Measurements from ENCODE around the gene KPNB1. TPM values are rescaled to one million over a fixed set of nuclear protein-coding genes. Genes with fewer than 3 reads are reported as not detected.

KPNB1 gene
- total RNA-seq, 1 donor from 2014 or later: 309 TPM

DNA sequence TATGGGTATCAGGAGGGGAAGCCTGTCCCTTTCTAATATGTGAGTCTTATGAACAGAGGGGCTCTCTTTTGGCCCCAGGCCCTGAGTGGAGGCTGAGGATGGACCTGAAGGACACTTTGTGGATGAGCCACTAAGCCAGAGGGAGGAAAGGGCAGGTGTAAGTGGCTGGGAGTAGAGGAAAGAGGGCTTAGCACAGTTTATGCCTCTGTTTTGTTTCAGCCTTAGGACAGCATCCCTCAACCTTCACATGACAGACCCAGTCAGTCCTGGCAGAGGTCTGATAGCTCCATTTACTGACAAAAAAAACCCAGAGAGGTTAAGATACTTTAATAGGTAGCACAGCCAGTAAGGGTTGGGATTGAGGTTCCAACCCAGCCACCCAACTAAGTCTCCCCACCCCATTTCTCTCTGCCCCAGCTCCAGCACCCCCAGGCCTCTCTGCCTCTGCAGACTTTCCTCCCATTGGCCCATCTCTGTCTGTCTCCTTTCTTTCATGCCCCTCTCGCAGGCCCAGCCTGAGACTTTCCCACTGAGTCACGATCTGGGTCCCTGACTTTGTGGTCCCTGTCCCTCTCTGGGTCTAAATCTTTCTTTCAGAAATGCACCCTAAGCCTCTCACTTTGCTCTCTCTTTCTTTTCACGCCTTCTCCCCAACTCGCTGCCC lies 78.6 kb downstream of the KPNB1 start:
- no peak for DNase-seq (ENCODE audit: extremely low read depth, low read depth, low spot score)

GRCh38 chr17:47729476-47729875 lies 79.8 kb downstream of the KPNB1 start:
- no peak for DNase-seq (ENCODE audit: extremely low read depth, low read depth, low spot score)

DNA sequence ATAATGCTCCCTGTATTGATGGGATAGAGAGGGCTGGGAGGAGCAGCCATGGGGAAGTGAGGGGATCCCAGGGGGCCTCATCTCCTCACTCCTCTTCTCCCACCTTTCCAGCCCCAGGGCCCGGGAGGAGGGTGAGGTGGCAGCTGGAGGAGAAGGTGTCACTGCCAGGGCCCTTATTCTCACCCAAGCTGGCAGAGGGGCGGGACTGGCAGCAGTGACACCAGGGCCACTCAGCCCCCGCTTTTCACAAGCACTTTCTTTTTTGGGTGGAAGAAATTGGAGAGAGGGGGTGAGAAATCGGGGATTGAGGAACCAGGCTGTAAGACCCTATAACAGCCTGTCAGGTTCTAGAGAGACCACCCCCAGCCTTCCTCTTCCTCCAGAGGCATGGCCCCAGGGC lies 81.0 kb downstream of the KPNB1 start:
- DNase-seq (ENCODE audit: extremely low read depth, low read depth, low spot score): no peak

GRCh38 chr17:47731396-47731795 lies 81.7 kb downstream of the KPNB1 start:
- DNase-seq (ENCODE audit: extremely low read depth, low read depth, low spot score): no peak

DNA sequence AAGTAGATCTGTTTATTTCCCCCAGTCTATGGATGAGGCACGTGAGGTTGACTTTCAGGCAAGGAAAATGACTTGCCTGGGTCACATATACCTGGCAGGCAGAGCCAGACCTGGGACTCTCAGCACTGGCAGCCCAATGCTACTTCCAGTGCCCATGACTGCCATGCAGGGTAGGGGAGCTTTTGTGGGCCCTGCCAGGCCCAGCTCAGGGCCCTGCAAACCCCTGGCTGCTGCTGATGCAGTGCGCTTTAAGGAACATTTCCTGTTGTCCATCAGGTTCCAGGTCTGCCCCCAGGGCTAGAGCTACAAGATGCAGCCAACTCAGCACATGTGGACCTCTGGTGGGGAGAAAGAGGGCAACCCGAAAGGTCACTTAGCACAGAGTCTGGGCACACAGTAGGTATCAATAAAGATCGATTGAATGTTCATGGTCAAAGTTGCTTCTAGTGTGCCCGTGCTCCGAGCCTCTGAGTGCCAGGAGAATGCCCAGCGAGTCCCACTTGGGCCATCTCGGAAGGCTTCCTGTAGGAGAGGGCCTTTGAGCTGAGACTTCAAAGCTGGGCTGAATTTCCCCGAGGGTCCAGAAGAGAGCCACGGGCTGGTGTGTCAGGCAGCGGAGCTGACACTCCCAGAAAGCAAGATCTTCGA lies 82.8 kb downstream of the KPNB1 start:
- DNase-seq (ENCODE audit: extremely low read depth, low read depth, low spot score): no peak

DNA sequence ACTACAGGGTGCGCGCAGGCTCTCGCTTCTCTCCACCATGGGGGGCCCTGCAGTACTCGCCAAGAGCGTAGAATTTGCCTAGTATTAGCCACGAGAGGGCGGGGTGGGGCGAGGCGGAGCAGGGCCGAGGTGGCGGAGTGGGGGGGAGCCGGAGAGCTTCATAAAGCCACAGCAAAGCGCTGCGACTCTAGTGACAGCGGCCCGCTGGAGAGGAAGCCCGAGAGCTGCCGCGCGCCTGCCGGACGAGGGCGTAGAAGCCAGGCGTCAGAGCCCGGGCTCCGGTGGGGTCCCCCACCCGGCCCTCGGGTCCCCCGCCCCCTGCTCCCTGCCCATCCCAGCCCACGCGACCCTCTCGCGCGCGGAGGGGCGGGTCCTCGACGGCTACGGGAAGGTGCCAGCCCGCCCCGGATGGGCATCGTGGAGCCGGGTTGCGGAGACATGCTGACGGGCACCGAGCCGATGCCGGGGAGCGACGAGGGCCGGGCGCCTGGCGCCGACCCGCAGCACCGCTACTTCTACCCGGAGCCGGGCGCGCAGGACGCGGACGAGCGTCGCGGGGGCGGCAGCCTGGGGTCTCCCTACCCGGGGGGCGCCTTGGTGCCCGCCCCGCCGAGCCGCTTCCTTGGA lies 83.4 kb downstream of the KPNB1 start, which contains the start of gene TBX21:
TBX21 (plus strand) TSS at position 190 of the 627 bp plus-strand sequence; CDS start at position 409, 219 bp downstream.
- no peak for DNase-seq (ENCODE audit: extremely low read depth, low read depth, low spot score)

- no peak for DNase-seq (ENCODE audit: extremely low read depth, low read depth, low spot score)
Observed at GRCh38 chr17:47733674-47734410, 84.1 kb downstream of the KPNB1 start.

GRCh38 chr17:47735139-47735464 lies 85.4 kb downstream of the KPNB1 start:
- DNase-seq (ENCODE audit: extremely low read depth, low read depth, low spot score): no peak

Other genes starting within 250 kb of the KPNB1 start
- 76.8 and 78.8 TPM in 2 replicates for gene NPEPPS, start 118.8 kb upstream of the KPNB1 start, total RNA-seq
- gene TBKBP1, start 44.2 kb downstream of the KPNB1 start, total RNA-seq: 11.4 and 19.7 TPM in 2 replicates
- gene TBX21, start 83.3 kb downstream of the KPNB1 start, total RNA-seq: not detected in 2 replicates
- gene OSBPL7, start 171.9 kb downstream of the KPNB1 start, total RNA-seq: 11.1 and 14.4 TPM in 2 replicates
- 29.8 and 50.5 TPM in 2 replicates for gene MRPL10, start 181.6 kb downstream of the KPNB1 start, total RNA-seq
- 0.24 TPM in 1 of 2 replicates, not detected in the other for gene LRRC46, start 181.8 kb downstream of the KPNB1 start, total RNA-seq
- 27.8 and 35.9 TPM in 2 replicates for gene SCRN2, start 191.4 kb downstream of the KPNB1 start, total RNA-seq
- gene SP6, start 201.2 kb downstream of the KPNB1 start, total RNA-seq: 0.48 and 1.6 TPM in 2 replicates
- gene SP2, start 246.3 kb downstream of the KPNB1 start, total RNA-seq: 4.3 and 11.5 TPM in 2 replicates

All from glomerular endothelial cell (primary cell).